AG10803 (cell line): ENCODE data around the gene SH3RF3.

Experiments
- DNase-seq: peaks from one replicate; pipeline ENCODE4 v3.0.0; 2010; ENCODE audit warnings: low read depth
- H3K4me3 ChIP-seq: 2 replicates; pipeline ENCODE4 v1.5.1; 2011; ENCODE audit warnings: mild to moderate bottlenecking, low read length, control low read depth
- TF ChIP-seq, protein P1 (sequence below): conservative IDR thresholded peaks from 2 replicates; pipeline ENCODE4 v1.5.1; 2011; ENCODE audit warnings: mild to moderate bottlenecking, low read length, control low read depth, inconsistent platforms

The SH3RF3 gene

DNA sequence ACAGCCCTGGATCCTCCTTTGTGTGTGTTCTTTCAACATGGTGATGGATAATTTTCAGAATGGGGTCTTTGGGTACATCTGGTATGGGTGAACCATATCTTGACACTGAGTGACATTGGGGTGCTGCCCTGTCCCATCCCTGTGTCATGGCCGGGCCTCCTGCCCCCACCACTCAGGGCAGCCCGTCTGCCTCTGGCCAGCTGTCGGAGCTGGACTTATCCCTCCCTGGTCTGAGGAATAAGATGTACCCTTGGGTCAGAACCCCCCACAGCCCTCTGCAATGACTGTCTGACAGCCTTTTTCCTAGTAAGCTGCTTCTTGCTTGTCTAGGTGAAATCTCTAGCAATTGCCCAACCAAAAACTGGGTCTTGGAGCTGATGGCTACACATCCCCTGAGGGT lies 142.9 kb downstream of the SH3RF3 start:
- H3K4me3 ChIP-seq = no peak overlapping the region
- TF ChIP-seq, protein P1, sequence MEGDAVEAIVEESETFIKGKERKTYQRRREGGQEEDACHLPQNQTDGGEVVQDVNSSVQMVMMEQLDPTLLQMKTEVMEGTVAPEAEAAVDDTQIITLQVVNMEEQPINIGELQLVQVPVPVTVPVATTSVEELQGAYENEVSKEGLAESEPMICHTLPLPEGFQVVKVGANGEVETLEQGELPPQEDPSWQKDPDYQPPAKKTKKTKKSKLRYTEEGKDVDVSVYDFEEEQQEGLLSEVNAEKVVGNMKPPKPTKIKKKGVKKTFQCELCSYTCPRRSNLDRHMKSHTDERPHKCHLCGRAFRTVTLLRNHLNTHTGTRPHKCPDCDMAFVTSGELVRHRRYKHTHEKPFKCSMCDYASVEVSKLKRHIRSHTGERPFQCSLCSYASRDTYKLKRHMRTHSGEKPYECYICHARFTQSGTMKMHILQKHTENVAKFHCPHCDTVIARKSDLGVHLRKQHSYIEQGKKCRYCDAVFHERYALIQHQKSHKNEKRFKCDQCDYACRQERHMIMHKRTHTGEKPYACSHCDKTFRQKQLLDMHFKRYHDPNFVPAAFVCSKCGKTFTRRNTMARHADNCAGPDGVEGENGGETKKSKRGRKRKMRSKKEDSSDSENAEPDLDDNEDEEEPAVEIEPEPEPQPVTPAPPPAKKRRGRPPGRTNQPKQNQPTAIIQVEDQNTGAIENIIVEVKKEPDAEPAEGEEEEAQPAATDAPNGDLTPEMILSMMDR = no peak
- DNase-seq = no peak

DNA sequence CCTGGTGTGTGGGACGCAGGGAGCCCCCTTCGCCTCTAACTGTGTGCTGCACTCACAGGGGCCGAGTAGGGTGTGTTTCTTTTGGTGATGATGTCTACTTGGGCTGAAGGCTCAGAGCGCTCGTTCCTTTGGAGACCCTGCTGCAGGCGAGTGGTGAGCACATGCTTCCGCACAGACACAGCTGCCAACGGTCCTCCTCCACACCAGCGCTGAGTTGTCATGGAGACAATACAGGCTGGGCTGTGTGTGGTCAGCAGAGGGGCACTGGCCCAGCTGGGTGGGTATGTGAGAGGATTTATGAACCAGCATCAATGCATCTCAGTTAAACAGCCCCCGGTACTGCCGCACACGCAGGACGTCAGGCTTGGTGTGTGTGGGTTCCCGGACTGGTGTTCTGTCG lies 143.5 kb downstream of the SH3RF3 start:
- TF ChIP-seq, protein P1 = no peak
- no peak overlapping the region for H3K4me3 ChIP-seq
- no peak for DNase-seq

DNA sequence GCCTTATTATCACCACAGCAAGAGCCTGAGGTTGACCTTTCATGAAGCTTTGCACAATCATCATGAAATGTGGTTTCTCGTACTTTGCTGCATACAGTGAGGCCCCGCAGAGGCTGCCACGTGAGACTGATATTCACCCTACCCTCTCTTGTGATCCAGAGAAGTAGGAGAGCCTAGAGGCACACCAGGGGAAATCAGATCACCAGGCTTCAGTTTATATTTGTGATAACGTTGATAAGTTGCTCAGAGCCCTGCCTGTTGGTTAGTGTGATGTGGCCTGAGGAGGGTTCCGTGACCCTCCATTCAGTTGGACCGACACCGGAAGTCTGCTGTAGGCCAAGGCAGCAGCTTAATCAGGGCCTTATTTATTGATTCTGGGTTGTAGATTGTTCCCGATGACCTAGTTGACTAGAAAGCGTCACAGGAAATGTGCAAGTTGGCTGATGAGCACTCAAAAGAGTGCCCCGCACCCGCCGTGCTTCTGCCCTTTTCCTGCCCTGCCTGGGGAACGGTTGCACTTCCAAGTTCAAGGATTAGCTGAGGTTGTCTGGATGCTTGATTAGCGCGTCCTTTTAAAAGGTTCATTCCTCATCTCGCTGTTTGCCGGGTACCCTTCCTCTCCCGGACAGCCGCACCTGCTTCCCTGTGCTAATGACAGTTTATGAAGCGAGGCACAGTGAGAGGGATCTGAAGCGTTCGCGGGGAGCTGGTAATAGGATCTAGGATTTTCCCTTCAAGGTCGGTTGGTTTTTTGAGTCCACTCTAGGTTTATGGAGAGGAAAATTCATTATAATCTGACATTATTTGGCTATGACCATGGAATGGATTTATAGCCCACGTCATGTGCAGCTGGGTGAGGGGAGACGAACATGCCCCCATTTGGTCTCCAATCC lies 146.4 kb downstream of the SH3RF3 start:
- TF ChIP-seq, protein P1 = no peak
- no peak for DNase-seq
- H3K4me3 ChIP-seq = no peak overlapping the region

DNA sequence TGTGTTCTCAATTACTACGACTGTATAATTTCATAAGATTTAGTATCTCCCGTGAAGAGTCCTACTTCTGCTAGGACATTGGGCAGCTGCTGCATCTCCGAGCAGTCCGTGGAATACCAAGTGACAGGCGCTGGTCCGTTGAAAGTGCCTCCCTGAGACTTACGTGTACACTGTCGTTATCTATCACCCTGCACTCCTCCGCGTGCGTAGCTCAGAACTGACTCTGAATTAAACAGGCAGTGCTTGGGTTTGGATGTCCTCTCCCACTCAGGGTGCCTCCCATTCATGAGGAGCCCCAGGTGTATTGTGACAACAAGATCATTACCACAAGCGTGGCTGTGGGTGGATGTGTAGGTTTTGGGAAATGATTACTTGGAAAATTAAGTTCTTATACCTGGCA lies 148.4 kb downstream of the SH3RF3 start:
- DNase-seq = no peak
- TF ChIP-seq, protein P1 = no peak
- no peak overlapping the region for H3K4me3 ChIP-seq

DNA sequence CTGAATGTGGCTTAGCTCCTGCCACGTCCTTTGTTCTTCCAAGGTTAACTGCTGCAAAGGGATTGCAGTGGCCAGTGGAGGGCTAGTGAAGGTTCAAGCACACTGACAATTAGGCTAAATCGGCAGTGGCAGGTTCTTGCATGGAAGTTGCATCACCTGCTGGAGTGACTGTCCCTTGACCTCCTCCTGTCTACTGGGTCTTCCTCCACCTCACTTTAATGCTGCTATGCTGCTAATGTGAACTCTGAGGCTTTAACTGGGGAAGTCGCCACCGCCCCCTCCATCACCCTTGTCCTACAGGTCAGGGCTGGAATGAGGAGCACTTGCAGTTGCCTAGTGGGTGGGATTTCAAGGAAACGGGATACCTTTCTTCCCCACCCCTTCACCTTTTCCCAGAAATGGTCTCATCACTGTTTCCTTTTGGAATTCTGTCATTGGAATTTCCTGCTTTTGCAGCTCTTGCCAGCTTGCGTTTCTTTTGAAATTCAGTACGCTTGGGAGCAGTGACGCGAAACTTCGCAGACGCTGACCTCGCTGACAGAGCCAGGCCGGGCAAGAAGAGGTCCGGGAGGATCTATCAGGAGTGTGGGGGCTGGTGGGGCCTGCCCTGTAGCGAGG lies 150.3 kb downstream of the SH3RF3 start:
- TF ChIP-seq, protein P1 = no peak
- no peak for DNase-seq
- H3K4me3 ChIP-seq = no peak overlapping the region

GRCh38 chr2:109280804-109281203 lies 151.8 kb downstream of the SH3RF3 start:
- no peak overlapping the region for H3K4me3 ChIP-seq
- DNase-seq = no peak
- TF ChIP-seq, protein P1 = no peak

- H3K4me3 ChIP-seq = no peak overlapping the region
- no peak for DNase-seq
- TF ChIP-seq, protein P1 = no peak
These were observed 153.4 kb downstream of the SH3RF3 start for GRCh38 chr2:109282360-109282759.
